GM12878 (cell line): Measurements from ENCODE around the gene CDK7.

Source experiments
- CBX5 ChIP-seq: sonication (generic); IDR thresholded peaks from 2 replicates; pipeline ENCODE4 v1.6.1; 2016; ENCODE audit warnings: low read depth, moderate library complexity, mild to moderate bottlenecking, inconsistent platforms
- KAT2A ChIP-seq: conservative IDR thresholded peaks from 2 replicates; pipeline ENCODE4 v1.6.1; 2011; ENCODE audit warnings: low read depth, low read length; ENCODE audit not compliant: control insufficient read depth
- MEF2B ChIP-seq: fragments of 450-650 bp; IDR thresholded peaks from 2 replicates; pipeline ENCODE4 v1.6.1; 2018; ENCODE audit warnings: mild to moderate bottlenecking, moderate library complexity; ENCODE audit not compliant: partially characterized antibody, poor library complexity, severe bottlenecking
- POLR2A ChIP-seq: IDR thresholded peaks from 2 replicates; pipeline ENCODE4 v1.6.1; 2011; ENCODE audit warnings: low read depth, mild to moderate bottlenecking, low read length
- SMC3 ChIP-seq: IDR thresholded peaks from 2 replicates; pipeline ENCODE4 v1.6.1; 2011; ENCODE audit warnings: low read length, improper control_type of control experiment, borderline replicate concordance

DNA sequence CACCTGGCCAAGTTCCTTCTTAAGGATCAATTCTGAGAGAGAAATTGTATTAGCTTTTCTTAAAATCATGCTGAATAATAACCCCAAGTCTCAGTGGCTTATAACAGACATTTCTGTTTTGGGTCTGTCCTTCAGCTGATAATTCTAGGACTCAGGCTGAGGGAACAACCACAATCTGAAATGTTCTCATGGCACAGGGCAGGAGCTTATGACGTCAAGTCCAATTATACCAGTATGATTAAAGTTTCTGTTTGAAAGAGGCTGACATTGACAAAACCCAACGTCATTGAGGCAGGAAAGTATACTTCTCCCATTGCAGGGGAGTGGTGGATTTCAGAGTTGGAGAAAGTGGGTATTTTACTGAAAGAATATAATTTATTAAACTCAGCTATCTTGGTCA, 23.5 kb upstream of the CDK7 start:
- no peak for TF ChIP-seq POLR2A
- TF ChIP-seq CBX5: no peak
- TF ChIP-seq KAT2A: no peak
- TF ChIP-seq MEF2B: no peak
- TF ChIP-seq SMC3: no peak
